Calu3 (cell line): Measurements from ENCODE around the gene ADD3. TPM values are rescaled to one million over a fixed set of nuclear protein-coding genes. Genes with fewer than 3 reads are reported as not detected.

Experiments
- Bru-seq: library from RNA; stranded (reverse); fragments of 400-500 nt; gene quantifications from one replicate; lab custom pipeline; 2021; lab: Mats Ljungman, UMichigan
- BruChase-seq, 2 experiments: library from RNA; stranded (reverse); fragments of 400-500 nt; gene quantifications; one replicate each; lab custom pipeline; 2021; lab: Mats Ljungman, UMichigan
- BruUV-seq: library from RNA; stranded (reverse); fragments of 400-500 nt; replicated peaks from 2 replicates; lab custom pipeline; 2021; lab: Mats Ljungman, UMichigan
- CTCF ChIA-PET: fragments of 300-600 bp; sonication (Branson Sonifier 250); formaldehyde crosslinking; loops from one replicate; lab custom pipeline; 2022; ENCODE audit warnings: antibody characterized with exemption; lab: Charles Lee
- DNase-seq: peaks from one replicate; pipeline ENCODE4 v3.0.0; 2022
- H3K27ac Mint-ChIP-seq: one replicate; pipeline ENCODE4 v1.8.0; 2022; ENCODE audit warnings: mixed read lengths; ENCODE audit not compliant: unreplicated experiment
- H3K27me3 Mint-ChIP-seq: one replicate; pipeline ENCODE4 v1.8.0; 2022; ENCODE audit warnings: mixed read lengths; ENCODE audit not compliant: unreplicated experiment
- H3K36me3 Mint-ChIP-seq: one replicate; pipeline ENCODE4 v1.8.0; 2022; ENCODE audit warnings: mild to moderate bottlenecking, moderate library complexity, mixed read lengths; ENCODE audit not compliant: insufficient read depth, unreplicated experiment
- H3K4me1 Mint-ChIP-seq: one replicate; pipeline ENCODE4 v1.8.0; 2022; ENCODE audit warnings: mild to moderate bottlenecking, low read depth, mixed read lengths; ENCODE audit not compliant: unreplicated experiment
- H3K4me3 Mint-ChIP-seq: one replicate; pipeline ENCODE4 v1.8.0; 2022; ENCODE audit warnings: mild to moderate bottlenecking, low read depth, moderate library complexity, mixed read lengths; ENCODE audit not compliant: unreplicated experiment
- H3K9me3 Mint-ChIP-seq: one replicate; pipeline ENCODE4 v1.8.0; 2022; ENCODE audit warnings: low read depth, mixed read lengths; ENCODE audit not compliant: unreplicated experiment
- intact Hi-C: fragments of 100-400 bp; cut with micrococcal nuclease; formaldehyde crosslinking; loops from one replicate; pipeline ENCODE4 v1.10.0; 2022; ENCODE audit not compliant: unreplicated experiment
- long read RNA-seq: library from polyadenylated mRNA; stranded (forward); transcript quantifications from one replicate; pipeline ENCODE4 v2.0.0, GENCODE V29; 2022
- total RNA-seq: library from RNA; stranded (reverse); gene quantifications from 2 replicates; pipeline ENCODE4 v1.2.3, GENCODE V29; 2022
- TF ChIP-seq, protein P1 (sequence below): fragments of 200-600 bp; IDR thresholded peaks from one replicate; pipeline ENCODE4 v1.8.0; 2022; ENCODE audit warnings: antibody characterized with exemption; ENCODE audit not compliant: unreplicated experiment

ADD3 gene
- total RNA-seq (54.9 and 64.4 TPM in 2 replicates), Bru-seq, nascent RNA (percentile 77 among the genes with signal in this experiment), BruChase-seq, experiment 1, labeled RNA remaining after a 6-hour chase (percentile 76 among the genes with signal in this experiment), BruChase-seq, experiment 2, labeled RNA remaining after a 2-hour chase (percentile 72 among the genes with signal in this experiment)
- long read RNA-seq, full-length matches to known transcripts = 16 of 29 reads
- long read RNA-seq, partial matches to known transcripts = 6 of 29 reads
- long read RNA-seq, other reads (novel, unspliced or antisense) = 7 of 29 reads

DNA sequence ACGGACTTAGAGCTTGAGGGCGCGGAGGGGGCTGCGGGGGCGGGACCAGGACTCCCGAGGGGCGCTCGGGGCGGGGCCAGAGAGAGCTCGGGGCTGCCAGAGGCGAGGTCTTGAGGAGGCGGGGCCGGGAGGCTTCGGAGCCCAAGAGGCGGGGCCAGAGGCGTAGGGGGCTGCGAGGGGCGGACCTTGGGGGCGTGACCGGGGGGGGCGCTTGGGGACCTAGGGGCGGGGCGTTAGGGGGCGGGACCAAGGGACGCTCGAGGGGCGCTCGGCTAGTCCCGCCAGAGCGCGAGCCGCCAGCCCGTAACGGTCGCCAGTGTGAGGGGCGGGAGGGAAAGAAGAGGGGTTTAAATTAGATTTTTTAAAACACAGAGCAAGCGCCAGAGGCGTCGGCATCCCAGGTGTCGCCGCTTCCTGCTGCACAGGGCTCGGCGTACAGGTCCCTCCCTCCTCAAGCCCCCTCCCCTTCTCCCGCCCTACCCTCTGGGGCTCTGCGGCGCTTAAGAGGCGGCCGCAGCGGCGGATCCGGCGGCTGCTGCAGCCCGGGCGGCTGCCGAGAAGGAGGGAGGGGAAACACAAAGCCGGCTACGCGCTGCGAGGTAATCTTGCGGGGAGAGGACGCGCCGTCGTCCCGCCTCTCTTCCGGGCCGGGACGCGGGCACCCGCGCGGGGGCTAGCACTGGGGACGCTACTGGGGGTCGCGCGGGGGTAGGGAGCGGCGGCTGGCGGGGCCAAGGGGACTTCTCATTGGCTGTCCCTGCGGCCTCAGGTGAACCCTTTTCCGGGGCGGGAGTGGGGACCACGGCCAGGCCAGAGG, at the start of gene ADD3:
ADD3 (plus strand) TSS at position 284 of the 817 bp plus-strand sequence. CDS start 92,670 bp downstream, outside the sequence.
- no peaks in the 10 kb centered on the region for H3K9me3 Mint-ChIP-seq
- peak within 1 kb of the TSS; percentile 77 for H3K27ac Mint-ChIP-seq
- BruUV-seq = no TSS peak
- no peaks in the 10 kb centered on the region for H3K27me3 Mint-ChIP-seq
- intact Hi-C loops = loop anchor here (2.0 to 5.0 kb wide), 3 partner anchors 29 to 85 kb away; partner anchors contain the start of gene XPNPEP1
- H3K4me1 Mint-ChIP-seq = peaks cover 22% of the 10 kb centered on the region
- no peaks in the 10 kb centered on the region for H3K36me3 Mint-ChIP-seq
- TF ChIP-seq, protein P1, sequence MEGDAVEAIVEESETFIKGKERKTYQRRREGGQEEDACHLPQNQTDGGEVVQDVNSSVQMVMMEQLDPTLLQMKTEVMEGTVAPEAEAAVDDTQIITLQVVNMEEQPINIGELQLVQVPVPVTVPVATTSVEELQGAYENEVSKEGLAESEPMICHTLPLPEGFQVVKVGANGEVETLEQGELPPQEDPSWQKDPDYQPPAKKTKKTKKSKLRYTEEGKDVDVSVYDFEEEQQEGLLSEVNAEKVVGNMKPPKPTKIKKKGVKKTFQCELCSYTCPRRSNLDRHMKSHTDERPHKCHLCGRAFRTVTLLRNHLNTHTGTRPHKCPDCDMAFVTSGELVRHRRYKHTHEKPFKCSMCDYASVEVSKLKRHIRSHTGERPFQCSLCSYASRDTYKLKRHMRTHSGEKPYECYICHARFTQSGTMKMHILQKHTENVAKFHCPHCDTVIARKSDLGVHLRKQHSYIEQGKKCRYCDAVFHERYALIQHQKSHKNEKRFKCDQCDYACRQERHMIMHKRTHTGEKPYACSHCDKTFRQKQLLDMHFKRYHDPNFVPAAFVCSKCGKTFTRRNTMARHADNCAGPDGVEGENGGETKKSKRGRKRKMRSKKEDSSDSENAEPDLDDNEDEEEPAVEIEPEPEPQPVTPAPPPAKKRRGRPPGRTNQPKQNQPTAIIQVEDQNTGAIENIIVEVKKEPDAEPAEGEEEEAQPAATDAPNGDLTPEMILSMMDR = no peak
- no peak within 1 kb of the TSS for H3K4me3 Mint-ChIP-seq
- CTCF ChIA-PET = interaction anchor here (0.6 to 1.5 kb wide), 2 partner anchors 124 to 664 kb away, joined by 3 read pairs; no protein-coding TSS in a partner anchor
- peak; percentile 87 for DNase-seq

DNA sequence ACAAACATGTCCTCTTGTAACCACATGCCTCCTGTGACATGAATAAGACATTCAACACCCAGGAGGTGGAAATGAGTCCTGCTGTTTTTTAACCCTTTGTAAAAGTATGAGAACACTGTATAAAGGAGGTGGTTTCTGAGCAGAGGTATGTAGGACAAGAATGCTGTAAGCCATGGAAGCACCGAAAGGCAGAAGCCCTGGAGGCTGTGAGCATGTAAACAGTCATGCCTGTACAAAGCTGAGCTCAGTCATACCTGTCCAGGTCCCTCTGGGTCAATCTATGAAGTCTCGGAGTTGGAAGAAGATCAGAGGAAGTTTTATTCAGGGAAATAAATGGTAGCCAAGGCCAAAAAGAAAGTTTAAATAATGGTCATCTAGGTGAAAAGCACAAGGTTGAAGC, 49.7 kb upstream of the ADD3 start:
- Mint-ChIP-seq H3K36me3 (peaks cover 6% of the 10 kb centered on the region), H3K4me1 (peaks cover 21% of the 10 kb centered on the region), H3K27ac (no peak overlapping the region), H3K27me3 (no peaks in the 10 kb centered on the region), H3K4me3 (no peak overlapping the region), H3K9me3 (no peaks in the 10 kb centered on the region)
- intact Hi-C loops = no loop called here
- no TSS peak for BruUV-seq
- CTCF ChIA-PET = no interaction called here
- TF ChIP-seq, protein P1 = no peak
- no peak for DNase-seq

DNA sequence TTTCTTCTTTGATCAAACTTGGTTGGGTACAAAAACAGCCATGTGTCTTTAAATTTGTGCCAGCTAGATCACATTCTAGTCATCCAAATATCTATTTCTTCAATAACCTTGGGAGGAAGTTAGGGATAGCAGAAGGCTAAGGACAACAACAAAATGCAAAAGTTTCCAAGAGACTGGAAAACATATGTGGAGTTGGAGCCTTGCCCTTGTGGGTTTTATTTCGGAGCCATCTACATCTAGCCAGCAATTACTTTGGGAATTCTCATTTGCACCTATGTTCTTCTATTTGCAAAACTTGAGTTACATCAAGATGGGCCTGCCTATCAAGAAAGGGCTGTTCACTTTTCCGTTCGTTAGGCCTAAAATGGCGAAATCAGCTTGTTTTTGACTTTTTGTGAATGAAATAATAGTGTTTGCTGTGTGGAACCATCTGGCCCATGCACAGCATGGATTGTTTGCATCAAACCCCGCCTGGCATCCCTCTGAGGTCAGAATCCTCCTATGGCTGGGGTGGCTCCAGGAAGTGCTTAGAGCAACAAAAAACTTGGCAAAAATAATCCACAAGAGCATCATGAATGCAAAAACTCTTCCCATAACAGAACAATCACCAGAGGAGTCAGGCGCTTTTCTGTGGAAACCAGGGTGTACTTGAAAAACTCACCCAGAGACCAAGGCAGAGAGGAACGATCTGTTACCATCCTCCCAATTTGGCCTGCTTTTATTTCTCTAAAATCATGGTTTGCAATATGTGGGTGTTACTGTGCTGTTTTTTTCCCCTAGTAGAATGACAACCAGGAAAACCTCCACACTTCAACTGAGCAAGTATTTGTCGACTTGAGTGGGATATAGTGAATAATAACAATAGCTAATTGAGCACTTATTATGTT, 48.3 kb upstream of the ADD3 start:
- H3K27me3 Mint-ChIP-seq = no peaks in the 10 kb centered on the region
- CTCF ChIA-PET = no interaction called here
- no peak overlapping the region for H3K27ac Mint-ChIP-seq
- H3K4me3 Mint-ChIP-seq = no peak overlapping the region
- H3K9me3 Mint-ChIP-seq = no peaks in the 10 kb centered on the region
- intact Hi-C loops = no loop called here
- peaks cover 21% of the 10 kb centered on the region for H3K4me1 Mint-ChIP-seq
- no peak for DNase-seq
- peaks cover 6% of the 10 kb centered on the region for H3K36me3 Mint-ChIP-seq
- BruUV-seq = no TSS peak
- TF ChIP-seq, protein P1 = no peak

- peaks cover 21% of the 10 kb centered on the region for H3K4me1 Mint-ChIP-seq
- peak overlapping the region; percentile 83 for H3K27ac Mint-ChIP-seq
- H3K4me3 Mint-ChIP-seq = no peak overlapping the region
- no peak for DNase-seq
- no TSS peak for BruUV-seq
- CTCF ChIA-PET = no interaction called here
- H3K36me3 Mint-ChIP-seq = peaks cover 6% of the 10 kb centered on the region
- intact Hi-C loops = no loop called here
- no peaks in the 10 kb centered on the region for H3K9me3 Mint-ChIP-seq
- H3K27me3 Mint-ChIP-seq = no peaks in the 10 kb centered on the region
- TF ChIP-seq, protein P1 = no peak
Measured at GRCh38 chr10:109960682-109961081, 47.1 kb upstream of the ADD3 start.
